Activated T-cell treated with anti-CD3 and anti-CD28 coated beads, Interleukin-2, amount 50 U/mL, for 24 hours (primary cell): ENCODE measurements around the gene NPTX1.
"Not testable (repeated sequence)": the region's sequence is repeated elsewhere in the genome, so short reads cannot be mapped to it uniquely, and the experiment has no call there.

Experiments
- DNase-seq: peaks from one replicate; pipeline ENCODE4 v3.0.0-alpha.2; 2020
- H3K27ac Mint-ChIP-seq: 2 replicates; pipeline ENCODE4 v1.8.0; 2020; ENCODE audit warnings: mild to moderate bottlenecking, mixed read lengths
- H3K27me3 Mint-ChIP-seq: 2 replicates; pipeline ENCODE4 v1.8.0; 2020; ENCODE audit warnings: mixed read lengths
- H3K36me3 Mint-ChIP-seq: 2 replicates; pipeline ENCODE4 v1.8.0; 2020; ENCODE audit warnings: low read depth, mixed read lengths
- H3K4me1 Mint-ChIP-seq: 2 replicates; pipeline ENCODE4 v1.8.0; 2020; ENCODE audit warnings: low read depth, mixed read lengths
- H3K4me3 Mint-ChIP-seq: 2 replicates; pipeline ENCODE4 v1.8.0; 2020; ENCODE audit warnings: mild to moderate bottlenecking, moderate library complexity, mixed read lengths
- H3K9me3 Mint-ChIP-seq: 2 replicates; pipeline ENCODE4 v1.8.0; 2020; ENCODE audit warnings: mixed read lengths

Gene NPTX1

DNA sequence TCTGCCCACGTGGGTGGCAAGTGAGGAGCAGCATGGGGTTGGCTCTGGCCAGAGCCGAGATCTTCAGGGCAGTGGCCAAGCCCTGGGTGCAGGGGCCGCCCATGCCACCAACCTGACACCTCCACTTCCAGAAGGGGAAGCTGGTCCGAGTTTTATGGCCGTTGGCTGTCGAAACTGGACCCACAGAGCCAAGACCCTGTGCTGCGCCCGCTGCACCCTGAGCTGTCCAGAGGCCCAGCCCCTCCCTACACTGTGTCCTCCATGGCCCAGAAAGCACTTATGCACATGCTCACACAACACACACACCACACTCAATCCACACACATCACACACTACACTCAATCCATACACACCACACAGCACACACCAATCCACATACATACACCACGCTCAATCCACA lies 34.4 kb upstream of the NPTX1 start:
- no peak overlapping the region for H3K4me3 Mint-ChIP-seq
- DNase-seq, result no peak
- H3K36me3 Mint-ChIP-seq, result no peaks in the 10 kb centered on the region
- no peak overlapping the region for H3K27ac Mint-ChIP-seq
- H3K4me1 Mint-ChIP-seq, result peaks cover 2% of the 10 kb centered on the region
- H3K27me3 Mint-ChIP-seq, result peaks cover 10% of the 10 kb centered on the region
- H3K9me3 Mint-ChIP-seq, result no peaks in the 10 kb centered on the region

DNA sequence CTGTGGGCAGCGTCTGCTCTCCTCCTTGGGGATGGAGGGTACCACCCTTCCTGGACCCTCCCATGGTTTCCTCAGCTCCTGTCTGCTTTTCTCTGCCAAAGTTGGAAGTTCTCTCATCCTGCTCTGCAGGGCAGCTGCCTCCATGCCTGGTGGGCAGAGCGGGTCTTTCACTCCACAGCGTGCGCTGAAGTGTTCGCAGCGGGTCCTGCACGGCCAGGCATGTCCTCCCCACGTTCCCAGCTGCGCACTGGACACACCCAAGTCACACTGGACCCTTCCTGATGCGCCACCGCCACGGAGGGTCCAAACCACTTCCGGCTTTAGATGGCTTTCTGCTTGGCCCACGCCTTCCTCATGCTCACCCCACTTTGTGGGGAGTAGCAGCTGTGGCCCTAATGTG lies 33.7 kb upstream of the NPTX1 start:
- Mint-ChIP-seq H3K36me3 (no peaks in the 10 kb centered on the region), H3K4me1 (peaks cover 2% of the 10 kb centered on the region), H3K9me3 (no peaks in the 10 kb centered on the region), H3K27ac (no peak overlapping the region), H3K4me3 (no peak overlapping the region), H3K27me3 (peaks cover 11% of the 10 kb centered on the region)
- DNase-seq, result no peak

DNA sequence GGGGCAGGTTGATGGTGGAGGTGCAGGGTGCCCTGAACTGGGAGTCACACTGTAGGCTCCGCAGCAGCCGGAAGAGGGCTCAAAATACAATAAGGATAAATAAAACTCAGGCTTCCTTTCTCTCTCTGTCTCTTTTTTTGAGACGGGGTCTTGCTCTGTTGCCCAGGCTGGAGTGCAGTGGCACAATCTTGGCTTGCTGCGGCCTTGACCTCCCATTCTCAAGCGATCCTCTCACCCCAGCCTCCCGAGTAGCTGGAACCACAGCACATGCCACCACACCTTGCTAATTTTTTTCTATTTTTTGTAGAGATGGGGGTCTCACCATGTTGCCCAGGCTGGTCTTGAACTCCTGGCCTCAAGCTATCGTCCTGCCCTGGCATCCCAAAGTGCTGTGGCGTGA lies 32.9 kb upstream of the NPTX1 start:
- Mint-ChIP-seq H3K27ac (no peak overlapping the region), H3K4me3 (no peak overlapping the region), H3K4me1 (peaks cover 2% of the 10 kb centered on the region), H3K27me3 (peaks cover 15% of the 10 kb centered on the region), H3K9me3 (no peaks in the 10 kb centered on the region), H3K36me3 (no peaks in the 10 kb centered on the region)
- no peak for DNase-seq

DNA sequence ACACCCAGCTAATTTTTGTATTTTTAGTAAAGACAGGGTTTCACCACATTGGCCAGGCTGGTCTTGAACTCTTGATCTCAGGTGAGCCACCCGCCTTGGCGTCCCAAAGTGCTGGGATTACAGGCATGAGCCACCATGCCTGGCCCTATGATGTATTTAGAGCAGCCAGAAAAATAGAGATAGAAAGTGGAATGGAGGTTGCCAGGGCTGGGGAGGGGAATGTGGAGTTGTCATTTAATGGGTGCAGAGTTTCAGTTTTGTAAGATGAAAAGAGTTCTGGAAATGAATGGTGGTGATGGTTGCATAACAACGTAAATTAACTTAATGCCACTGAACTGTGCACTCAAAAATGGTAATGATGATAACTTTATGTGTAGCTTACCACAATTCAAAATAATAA lies 31.6 kb upstream of the NPTX1 start:
- H3K27ac Mint-ChIP-seq, result no peak overlapping the region
- H3K27me3 Mint-ChIP-seq, result peaks cover 18% of the 10 kb centered on the region
- peaks cover 2% of the 10 kb centered on the region for H3K4me1 Mint-ChIP-seq
- no peaks in the 10 kb centered on the region for H3K36me3 Mint-ChIP-seq
- H3K4me3 Mint-ChIP-seq, result no peak overlapping the region
- no peaks in the 10 kb centered on the region for H3K9me3 Mint-ChIP-seq
- no peak for DNase-seq

DNA sequence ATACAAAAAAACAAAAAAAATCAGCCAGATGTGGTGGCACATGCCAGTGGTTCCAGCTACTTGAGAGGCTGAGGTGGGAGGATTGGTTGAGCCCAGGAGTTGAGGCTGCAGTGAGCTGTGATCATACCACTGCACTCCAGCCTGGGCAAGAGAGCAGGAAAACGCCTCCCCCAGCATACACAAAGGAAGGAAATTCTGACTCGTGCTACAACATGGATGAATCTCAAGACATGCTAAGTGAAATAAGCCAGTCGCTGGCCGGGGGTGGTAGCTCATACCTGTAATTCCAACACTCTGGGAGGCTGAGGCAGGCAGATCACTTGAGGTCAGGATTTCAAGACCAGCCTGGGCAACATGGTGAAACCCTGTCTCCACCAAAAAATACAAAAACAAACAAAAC lies 30.8 kb upstream of the NPTX1 start:
- not testable (repeated sequence) for H3K4me1 Mint-ChIP-seq, H3K27ac Mint-ChIP-seq, H3K4me3 Mint-ChIP-seq, H3K9me3 Mint-ChIP-seq, DNase-seq, H3K36me3 Mint-ChIP-seq
- peaks cover 20% of the 10 kb centered on the region for H3K27me3 Mint-ChIP-seq

DNA sequence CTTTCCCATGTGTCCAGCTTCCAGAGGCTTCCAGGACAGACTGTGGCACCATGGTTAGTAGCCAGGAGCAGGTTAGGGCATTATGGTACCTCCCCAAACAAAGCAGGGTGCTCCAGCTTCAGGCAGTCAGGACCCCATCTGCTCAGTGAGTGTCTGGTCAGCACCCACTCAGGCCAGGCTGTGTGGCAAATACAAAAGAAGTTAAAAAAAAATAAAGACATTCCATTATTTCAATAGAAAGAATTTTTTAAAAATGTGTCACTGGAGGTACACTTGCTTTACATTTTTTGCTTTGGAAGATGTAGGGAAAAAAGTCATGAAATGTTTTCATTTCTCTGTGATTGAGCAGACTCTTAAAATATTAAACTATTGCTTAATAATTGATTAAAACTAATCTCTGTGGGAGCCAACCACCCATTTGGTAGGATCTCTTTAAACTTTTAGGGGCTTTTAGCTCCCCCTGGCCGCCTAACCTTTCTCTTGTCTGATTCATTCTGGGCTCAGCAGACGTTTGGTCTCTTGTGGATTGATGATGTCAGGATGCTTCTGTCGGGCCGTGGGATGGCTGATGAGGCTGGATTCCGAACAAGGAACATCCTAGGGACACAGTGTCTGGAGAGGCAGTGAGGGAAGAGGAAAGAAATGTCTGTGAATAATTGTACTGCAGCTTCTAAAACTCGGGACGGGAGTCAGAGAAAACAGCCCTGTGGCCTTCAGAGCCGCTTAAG lies 28.4 kb upstream of the NPTX1 start:
- no peak for DNase-seq
- Mint-ChIP-seq H3K27ac (no peak overlapping the region), H3K9me3 (no peaks in the 10 kb centered on the region)

DNA sequence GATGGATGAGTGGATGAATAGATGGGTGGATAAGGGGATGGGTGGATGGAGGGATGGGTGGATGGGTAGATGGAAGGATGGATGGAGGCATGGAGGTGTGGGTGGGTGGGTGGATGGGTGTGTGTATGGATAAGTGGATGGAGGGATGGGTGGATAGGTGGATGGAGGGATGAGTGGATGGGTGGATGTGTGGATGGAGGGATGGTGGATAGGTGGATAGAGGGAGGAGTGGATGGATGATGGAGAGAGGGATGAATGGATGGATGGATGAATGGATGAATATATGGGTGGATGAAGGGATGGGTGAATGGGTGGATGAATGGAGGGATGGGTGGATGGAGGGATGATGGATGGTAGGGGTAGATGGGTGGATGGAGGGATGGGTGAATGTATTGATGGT lies 27.5 kb upstream of the NPTX1 start:
- Mint-ChIP-seq H3K27me3 (peaks cover 29% of the 10 kb centered on the region), H3K9me3 (no peaks in the 10 kb centered on the region), H3K27ac (no peak overlapping the region), H3K4me1 (peaks cover 2% of the 10 kb centered on the region), H3K4me3 (no peak overlapping the region), H3K36me3 (no peaks in the 10 kb centered on the region)
- DNase-seq, result no peak

More for the DNA sequence above, 28.4 kb upstream of the NPTX1 start:
- H3K4me1 Mint-ChIP-seq, result peaks cover 2% of the 10 kb centered on the region
- no peaks in the 10 kb centered on the region for H3K36me3 Mint-ChIP-seq
- H3K27me3 Mint-ChIP-seq, result peaks cover 31% of the 10 kb centered on the region
- H3K4me3 Mint-ChIP-seq, result no peak overlapping the region

DNA sequence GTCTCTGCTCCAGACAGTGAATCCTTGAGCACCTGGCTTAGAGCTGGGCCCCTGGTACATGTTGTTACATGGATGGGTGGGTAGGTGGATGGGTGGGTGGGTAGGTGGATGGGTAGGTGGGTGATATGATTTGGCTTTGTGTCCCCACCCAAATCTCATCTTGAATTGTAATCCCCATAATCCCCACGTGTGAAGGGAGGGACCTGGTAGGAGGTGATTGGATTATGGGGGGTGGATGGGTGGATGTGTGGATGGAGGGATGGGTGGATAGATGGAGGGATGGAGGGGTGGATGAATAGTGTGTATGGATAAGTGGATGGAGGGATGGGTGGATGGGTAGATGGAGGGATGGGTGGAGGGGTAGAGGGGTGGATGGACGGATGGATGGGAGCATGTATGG lies 26.6 kb upstream of the NPTX1 start:
- DNase-seq, result no peak
- no peaks in the 10 kb centered on the region for H3K36me3 Mint-ChIP-seq
- H3K4me1 Mint-ChIP-seq, result peaks cover 2% of the 10 kb centered on the region
- H3K9me3 Mint-ChIP-seq, result no peaks in the 10 kb centered on the region
- H3K4me3 Mint-ChIP-seq, result no peak overlapping the region
- H3K27me3 Mint-ChIP-seq, result peaks cover 28% of the 10 kb centered on the region
- no peak overlapping the region for H3K27ac Mint-ChIP-seq

DNA sequence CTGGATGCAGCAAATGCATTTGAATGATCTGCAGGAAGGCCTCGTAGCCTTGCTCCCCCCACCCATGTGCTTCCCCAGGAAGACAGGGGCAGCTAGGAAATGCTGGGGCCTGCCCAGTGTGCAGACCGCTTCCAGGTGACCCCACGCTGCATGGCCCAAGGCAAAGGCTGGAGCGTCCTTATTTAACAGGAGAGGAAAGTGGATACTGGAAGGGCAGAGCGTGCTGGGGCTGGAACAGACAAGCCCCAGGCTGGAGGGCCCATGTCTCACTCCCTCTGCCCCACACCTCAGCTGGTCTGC lies 26.1 kb upstream of the NPTX1 start:
- H3K27ac Mint-ChIP-seq, result no peak overlapping the region
- H3K27me3 Mint-ChIP-seq, result peaks cover 31% of the 10 kb centered on the region
- H3K36me3 Mint-ChIP-seq, result no peaks in the 10 kb centered on the region
- peaks cover 1% of the 10 kb centered on the region for H3K4me1 Mint-ChIP-seq
- no peak for DNase-seq
- no peaks in the 10 kb centered on the region for H3K9me3 Mint-ChIP-seq
- H3K4me3 Mint-ChIP-seq, result no peak overlapping the region

DNA sequence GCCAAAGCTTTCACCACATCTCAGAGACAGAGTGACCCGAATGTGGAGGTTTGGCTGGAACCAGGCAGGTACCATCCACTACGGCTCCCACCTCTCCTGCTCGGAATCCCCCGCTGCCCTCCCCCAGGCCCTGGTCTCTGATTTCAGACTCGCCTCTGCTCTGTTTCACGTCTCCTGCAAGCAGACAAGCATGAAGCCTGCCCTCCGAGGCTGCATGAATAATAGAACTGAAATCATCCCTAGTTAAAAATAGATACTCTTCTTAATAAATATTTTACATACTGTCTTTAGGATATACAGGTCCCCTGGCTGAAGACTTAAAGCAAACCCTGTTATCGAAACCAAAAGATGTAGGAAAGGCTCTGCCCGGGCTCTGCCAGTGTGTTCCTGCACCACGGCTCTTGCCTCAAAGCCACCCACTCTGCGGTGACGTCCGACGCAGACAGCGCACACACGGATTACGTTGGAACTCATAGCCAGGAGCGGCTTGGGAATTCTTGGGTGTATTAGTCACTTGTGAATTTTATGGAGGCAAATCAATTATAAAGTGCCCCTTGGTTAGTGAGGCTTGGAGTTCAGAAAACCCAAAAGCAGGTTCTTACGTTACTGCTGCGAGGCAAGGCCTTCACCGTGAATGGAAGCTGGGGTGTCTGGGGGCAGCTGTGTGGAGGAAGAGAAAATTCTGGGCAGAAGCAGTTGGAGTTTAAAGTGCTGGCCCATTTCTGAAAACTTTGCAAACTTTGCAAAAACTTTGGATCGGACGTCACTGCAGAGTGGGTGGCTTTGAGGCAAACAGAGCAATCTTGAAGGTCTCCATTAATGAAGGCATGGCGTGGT lies 25.6 kb upstream of the NPTX1 start:
- peaks cover 31% of the 10 kb centered on the region for H3K27me3 Mint-ChIP-seq
- H3K9me3 Mint-ChIP-seq, result no peaks in the 10 kb centered on the region
- no peaks in the 10 kb centered on the region for H3K36me3 Mint-ChIP-seq
- H3K4me1 Mint-ChIP-seq, result peaks cover 4% of the 10 kb centered on the region
- no peak overlapping the region for H3K27ac Mint-ChIP-seq
- H3K4me3 Mint-ChIP-seq, result no peak overlapping the region
- DNase-seq, result no peak

DNA sequence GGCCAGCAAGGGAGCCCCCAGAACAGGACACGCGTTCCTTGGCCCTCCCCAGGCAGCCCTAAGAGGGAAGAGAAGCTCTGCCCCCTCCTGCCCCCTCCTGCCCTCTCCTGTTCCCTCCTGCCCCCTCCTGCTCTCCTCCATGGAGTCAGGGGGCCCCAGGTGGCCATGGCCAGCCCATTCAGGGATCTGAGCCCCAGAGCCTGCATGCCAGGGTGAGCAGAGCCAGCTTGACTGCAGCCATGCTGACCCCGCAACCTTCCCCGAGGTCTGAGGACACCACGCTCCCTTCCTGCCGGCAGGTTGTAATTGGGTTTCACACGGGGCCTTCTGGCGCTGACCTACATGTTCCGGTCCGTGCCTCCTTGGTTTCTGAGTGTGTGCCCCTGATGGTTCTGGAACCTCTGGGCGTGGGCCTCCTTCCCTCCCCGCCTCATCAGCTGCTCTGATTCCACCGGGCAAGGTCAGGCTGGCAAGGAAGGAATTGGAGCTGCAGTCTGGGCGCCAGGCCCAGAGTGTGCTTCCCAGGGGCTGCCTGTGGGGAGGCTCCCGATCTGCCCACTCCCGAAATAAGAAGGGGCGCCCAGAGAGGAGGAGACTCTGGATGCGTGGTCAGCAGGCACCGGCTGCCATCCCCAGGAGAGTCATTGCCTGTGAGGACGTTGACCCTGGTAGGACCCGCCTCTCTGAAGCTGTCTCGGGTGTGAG lies 23.7 kb upstream of the NPTX1 start:
- Mint-ChIP-seq H3K4me1 (peaks cover 4% of the 10 kb centered on the region), H3K36me3 (no peaks in the 10 kb centered on the region), H3K4me3 (no peak overlapping the region), H3K27me3 (peaks cover 33% of the 10 kb centered on the region), H3K27ac (no peak overlapping the region), H3K9me3 (no peaks in the 10 kb centered on the region)
- no peak for DNase-seq

DNA sequence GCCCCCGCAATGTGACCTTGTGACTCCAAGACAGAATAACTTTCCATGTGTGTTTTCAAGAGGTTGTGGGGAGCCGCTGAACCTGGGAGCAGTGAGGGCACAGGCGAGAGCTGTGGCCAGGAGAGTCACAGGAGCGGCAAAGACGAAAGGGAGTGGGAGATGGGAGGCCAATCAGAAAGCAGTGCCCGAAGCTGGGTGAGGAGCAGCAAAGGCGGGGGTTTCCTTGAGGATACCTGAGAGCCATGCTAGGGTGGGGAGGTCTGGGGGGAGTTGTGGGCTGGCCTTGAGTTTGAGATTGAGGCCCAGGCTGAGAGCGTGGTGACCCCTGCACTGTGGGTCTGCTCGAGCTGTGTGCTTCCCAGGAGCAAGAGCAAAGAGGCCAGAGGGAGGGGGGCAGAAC lies 23.2 kb upstream of the NPTX1 start:
- Mint-ChIP-seq H3K4me3 (no peak overlapping the region), H3K4me1 (peaks cover 4% of the 10 kb centered on the region), H3K27ac (no peak overlapping the region), H3K9me3 (no peaks in the 10 kb centered on the region), H3K27me3 (peaks cover 33% of the 10 kb centered on the region), H3K36me3 (no peaks in the 10 kb centered on the region)
- no peak for DNase-seq

DNA sequence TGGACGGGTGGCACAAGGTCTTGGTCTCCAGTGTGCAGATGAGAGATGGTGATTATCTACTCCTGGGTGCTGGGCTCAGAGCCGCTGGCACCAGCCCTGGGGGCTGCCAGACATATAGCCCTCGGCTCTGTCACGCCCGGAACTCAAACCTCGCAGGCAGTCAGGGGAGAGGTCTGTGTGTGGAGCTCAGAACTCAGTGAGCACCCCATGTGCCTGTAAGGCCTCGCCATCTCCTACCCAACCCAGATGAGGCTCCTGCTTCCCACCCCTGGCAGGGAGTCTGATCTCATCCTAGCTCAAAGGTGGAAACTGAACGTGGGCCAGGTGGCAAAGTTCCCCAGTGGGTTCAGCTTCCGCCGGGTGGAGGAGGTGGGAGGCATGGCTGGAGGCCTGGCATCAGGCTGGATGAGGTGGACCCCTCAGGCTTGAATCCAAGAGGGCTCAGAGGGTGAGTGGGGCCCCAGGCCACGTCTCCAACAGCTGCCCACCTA lies 22.6 kb upstream of the NPTX1 start:
- peaks cover 4% of the 10 kb centered on the region for H3K4me1 Mint-ChIP-seq
- peaks cover 34% of the 10 kb centered on the region for H3K27me3 Mint-ChIP-seq
- no peak overlapping the region for H3K4me3 Mint-ChIP-seq
- DNase-seq, result no peak
- no peaks in the 10 kb centered on the region for H3K36me3 Mint-ChIP-seq
- no peaks in the 10 kb centered on the region for H3K9me3 Mint-ChIP-seq
- H3K27ac Mint-ChIP-seq, result no peak overlapping the region

DNA sequence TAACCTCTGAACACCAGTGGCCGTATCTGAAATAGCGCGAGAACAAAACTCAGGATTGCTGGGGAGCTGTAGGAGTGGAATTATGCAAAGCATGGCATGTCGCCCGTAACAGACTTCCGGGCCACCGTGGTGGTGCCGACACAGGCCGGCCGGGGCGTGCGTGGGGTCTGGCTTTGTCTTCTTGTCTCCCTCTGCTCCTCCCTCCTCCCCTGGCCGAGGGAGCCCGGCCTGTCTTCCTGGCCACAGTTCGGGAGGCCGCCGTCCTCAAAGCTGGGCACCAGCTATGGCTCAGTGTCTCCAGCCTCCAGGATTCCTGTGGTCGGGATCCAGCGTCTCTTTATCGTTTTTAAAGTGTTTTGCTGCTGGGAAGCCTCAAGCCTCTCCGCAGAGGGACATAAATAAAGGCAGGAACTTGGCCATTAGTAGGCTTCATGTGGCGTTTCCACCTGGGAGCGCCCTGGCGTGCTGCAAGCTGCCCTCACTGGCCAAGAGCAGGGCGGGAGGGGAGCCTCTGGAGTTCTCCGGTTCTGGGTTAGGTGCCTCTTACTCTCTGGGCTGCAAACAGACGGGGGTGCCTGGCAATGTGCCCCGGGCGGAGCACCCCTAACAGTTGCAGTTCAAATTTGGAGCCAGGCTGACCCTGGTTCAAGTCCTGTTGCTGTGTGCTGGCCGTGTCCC lies 22.0 kb upstream of the NPTX1 start:
- H3K4me1 Mint-ChIP-seq, result peaks cover 4% of the 10 kb centered on the region
- H3K36me3 Mint-ChIP-seq, result no peaks in the 10 kb centered on the region
- no peak overlapping the region for H3K27ac Mint-ChIP-seq
- no peak for DNase-seq
- no peak overlapping the region for H3K4me3 Mint-ChIP-seq
- H3K9me3 Mint-ChIP-seq, result no peaks in the 10 kb centered on the region
- peaks cover 37% of the 10 kb centered on the region for H3K27me3 Mint-ChIP-seq
